Activated T-cell treated with anti-CD3 and anti-CD28 coated beads, Interleukin-2, amount 50 U/mL, for 4 hours (primary cell): ENCODE data around the gene MAPKAP1. TPM values are rescaled to one million over a fixed set of nuclear protein-coding genes. Genes with fewer than 3 reads are reported as not detected.

ENCODE experiments used
- ATAC-seq, 2 donors: fragments of 200-7000 bp; cut with Tn5 transposase; one replicate each; pipeline ENCODE4 v1.10.0; 2021
- DNase-seq: peaks from one replicate; pipeline ENCODE4 v3.0.0-alpha.2; 2020
- H3K27me3 Mint-ChIP-seq: one replicate; pipeline ENCODE4 v1.8.0; 2021; ENCODE audit warnings: low read depth, mixed read lengths
- H3K36me3 Mint-ChIP-seq: one replicate; pipeline ENCODE4 v1.8.0; 2022; ENCODE audit warnings: mixed read lengths; ENCODE audit not compliant: insufficient read depth
- H3K4me1 Mint-ChIP-seq: one replicate; pipeline ENCODE4 v1.8.0; 2021; ENCODE audit warnings: low read depth, mixed read lengths
- H3K4me3 Mint-ChIP-seq: one replicate; pipeline ENCODE4 v1.8.0; 2021; ENCODE audit warnings: mild to moderate bottlenecking, moderate library complexity, mixed read lengths
- H3K9me3 Mint-ChIP-seq: one replicate; pipeline ENCODE4 v1.8.0; 2021; ENCODE audit warnings: mixed read lengths
- total RNA-seq, 3 donors: library from RNA; stranded (reverse); gene quantifications; one replicate each; pipeline ENCODE4 v1.2.1, GENCODE V29; 2021

The MAPKAP1 gene
- total RNA-seq, 3 donors from 2014 or later = 89.8 to 108 (median 107) TPM

GRCh38 chr9:125519734-125520133, 187.3 kb downstream of the MAPKAP1 start:
- no peaks in the 10 kb centered on the region for H3K27me3 Mint-ChIP-seq
- peaks cover 41% of the 10 kb centered on the region for H3K4me1 Mint-ChIP-seq
- H3K4me3 Mint-ChIP-seq = no peak overlapping the region
- peaks cover 18% of the 10 kb centered on the region for H3K36me3 Mint-ChIP-seq
- no peak for ATAC-seq
- DNase-seq = no peak
- H3K9me3 Mint-ChIP-seq = no peaks in the 10 kb centered on the region

- H3K4me3 Mint-ChIP-seq = no peak overlapping the region
- DNase-seq (no peak), ATAC-seq (no peak)
- no peaks in the 10 kb centered on the region for H3K27me3 Mint-ChIP-seq
- peaks cover 43% of the 10 kb centered on the region for H3K4me1 Mint-ChIP-seq
- no peaks in the 10 kb centered on the region for H3K9me3 Mint-ChIP-seq
- H3K36me3 Mint-ChIP-seq = peaks cover 18% of the 10 kb centered on the region
These were observed 189.4 kb downstream of the MAPKAP1 start for GRCh38 chr9:125517577-125517976.

- no peak for ATAC-seq
- peaks cover 30% of the 10 kb centered on the region for H3K4me1 Mint-ChIP-seq
- H3K4me3 Mint-ChIP-seq = no peak overlapping the region
- no peaks in the 10 kb centered on the region for H3K27me3 Mint-ChIP-seq
- H3K9me3 Mint-ChIP-seq = no peaks in the 10 kb centered on the region
- DNase-seq = no peak
- peaks cover 18% of the 10 kb centered on the region for H3K36me3 Mint-ChIP-seq
These were observed 190.7 kb downstream of the MAPKAP1 start for GRCh38 chr9:125515983-125516940.

GRCh38 chr9:125515281-125515680, 191.7 kb downstream of the MAPKAP1 start:
- peaks cover 21% of the 10 kb centered on the region for H3K4me1 Mint-ChIP-seq

GRCh38 chr9:125514468-125514867, 192.5 kb downstream of the MAPKAP1 start:
- Mint-ChIP-seq H3K4me1 (peaks cover 17% of the 10 kb centered on the region), H3K27me3 (no peaks in the 10 kb centered on the region), H3K9me3 (no peaks in the 10 kb centered on the region), H3K36me3 (peaks cover 8% of the 10 kb centered on the region), H3K4me3 (no peak overlapping the region)
- DNase-seq (no peak), ATAC-seq (no peak)

More at GRCh38 chr9:125515281-125515680, 191.7 kb downstream of the MAPKAP1 start:
- Mint-ChIP-seq H3K27me3 (no peaks in the 10 kb centered on the region), H3K9me3 (no peaks in the 10 kb centered on the region), H3K36me3 (peaks cover 11% of the 10 kb centered on the region), H3K4me3 (no peak overlapping the region)
- DNase-seq (no peak), ATAC-seq (no peak)

GRCh38 chr9:125513668-125514413, 193.2 kb downstream of the MAPKAP1 start:
- peak overlapping the region; percentile 11 for H3K4me3 Mint-ChIP-seq
- DNase-seq (no peak), ATAC-seq (peak; percentile 92 to 94)
- peaks cover 17% of the 10 kb centered on the region for H3K4me1 Mint-ChIP-seq
- H3K9me3 Mint-ChIP-seq = no peaks in the 10 kb centered on the region
- H3K27me3 Mint-ChIP-seq = no peaks in the 10 kb centered on the region
- H3K36me3 Mint-ChIP-seq = peaks cover 8% of the 10 kb centered on the region

GRCh38 chr9:125513303-125513667, 193.7 kb downstream of the MAPKAP1 start:
- no peaks in the 10 kb centered on the region for H3K27me3 Mint-ChIP-seq
- no peaks in the 10 kb centered on the region for H3K9me3 Mint-ChIP-seq
- peaks cover 17% of the 10 kb centered on the region for H3K4me1 Mint-ChIP-seq
- ATAC-seq = no peak
- H3K36me3 Mint-ChIP-seq = peaks cover 8% of the 10 kb centered on the region
- H3K4me3 Mint-ChIP-seq = no peak overlapping the region
- DNase-seq = no peak

- H3K9me3 Mint-ChIP-seq = no peaks in the 10 kb centered on the region
- peaks cover 6% of the 10 kb centered on the region for H3K36me3 Mint-ChIP-seq
- no peak overlapping the region for H3K4me3 Mint-ChIP-seq
- no peaks in the 10 kb centered on the region for H3K27me3 Mint-ChIP-seq
- no peak for ATAC-seq
- H3K4me1 Mint-ChIP-seq = peaks cover 17% of the 10 kb centered on the region
- DNase-seq = no peak
These were observed 195.0 kb downstream of the MAPKAP1 start for GRCh38 chr9:125511789-125512660.

- peaks cover 17% of the 10 kb centered on the region for H3K4me1 Mint-ChIP-seq
- ATAC-seq = no peak
- DNase-seq = no peak
- H3K4me3 Mint-ChIP-seq = no peak overlapping the region
- H3K9me3 Mint-ChIP-seq = no peaks in the 10 kb centered on the region
- H3K27me3 Mint-ChIP-seq = no peaks in the 10 kb centered on the region
- peaks cover 7% of the 10 kb centered on the region for H3K36me3 Mint-ChIP-seq
These were observed 196.0 kb downstream of the MAPKAP1 start for GRCh38 chr9:125510980-125511379.

GRCh38 chr9:125509476-125509875, 197.5 kb downstream of the MAPKAP1 start:
- ATAC-seq (no peak), DNase-seq (no peak)
- H3K4me1 Mint-ChIP-seq = peaks cover 13% of the 10 kb centered on the region
- H3K27me3 Mint-ChIP-seq = no peaks in the 10 kb centered on the region
- peaks cover 18% of the 10 kb centered on the region for H3K36me3 Mint-ChIP-seq
- no peaks in the 10 kb centered on the region for H3K9me3 Mint-ChIP-seq
- H3K4me3 Mint-ChIP-seq = no peak overlapping the region

- DNase-seq (no peak), ATAC-seq (no peak)
- Mint-ChIP-seq H3K4me3 (no peak overlapping the region), H3K36me3 (peaks cover 18% of the 10 kb centered on the region), H3K27me3 (no peaks in the 10 kb centered on the region), H3K4me1 (peaks cover 1% of the 10 kb centered on the region), H3K9me3 (no peaks in the 10 kb centered on the region)
These were observed 198.8 kb downstream of the MAPKAP1 start for GRCh38 chr9:125508249-125508648.

- DNase-seq = no peak
- H3K4me3 Mint-ChIP-seq = no peak overlapping the region
- H3K36me3 Mint-ChIP-seq = peaks cover 19% of the 10 kb centered on the region
- H3K4me1 Mint-ChIP-seq = no peaks in the 10 kb centered on the region
- no peaks in the 10 kb centered on the region for H3K9me3 Mint-ChIP-seq
- no peaks in the 10 kb centered on the region for H3K27me3 Mint-ChIP-seq
- ATAC-seq = no peak
These were observed 199.8 kb downstream of the MAPKAP1 start for GRCh38 chr9:125507226-125507625.

- H3K9me3 Mint-ChIP-seq = no peaks in the 10 kb centered on the region
- DNase-seq = no peak
- peaks cover 22% of the 10 kb centered on the region for H3K36me3 Mint-ChIP-seq
- no peak overlapping the region for H3K4me3 Mint-ChIP-seq
- no peak for ATAC-seq
- no peaks in the 10 kb centered on the region for H3K4me1 Mint-ChIP-seq
- no peaks in the 10 kb centered on the region for H3K27me3 Mint-ChIP-seq
These were observed 201.0 kb downstream of the MAPKAP1 start for GRCh38 chr9:125505988-125506438.

GRCh38 chr9:125504616-125505015, 202.4 kb downstream of the MAPKAP1 start:
- Mint-ChIP-seq H3K4me3 (no peak overlapping the region), H3K4me1 (no peaks in the 10 kb centered on the region), H3K27me3 (no peaks in the 10 kb centered on the region), H3K9me3 (no peaks in the 10 kb centered on the region), H3K36me3 (peaks cover 28% of the 10 kb centered on the region)
- no peak for DNase-seq
- ATAC-seq = no peak
